HCT116 (cell line): ENCODE measurements around the gene WWOX. TPM values are rescaled to one million over a fixed set of nuclear protein-coding genes. Genes with fewer than 3 reads are reported as not detected.

ENCODE experiments used
- ATAC-seq: fragments of 200-7000 bp; cut with Tn5 transposase; 2 replicates; pipeline ENCODE4 v1.9.1; 2020; ENCODE audit warnings: mild to moderate bottlenecking, moderate library complexity
- BruUV-seq: library from RNA; stranded (reverse); fragments of 400-500 nt; replicated peaks from 2 replicates; lab custom pipeline; 2021; lab: Mats Ljungman, UMichigan
- CTCF ChIA-PET: fragments of 300-600 bp; sonication (Branson Sonifier 250); formaldehyde crosslinking; loops from one replicate; lab custom pipeline; 2021; ENCODE audit warnings: antibody characterized with exemption; lab: Charles Lee
- POLR2A ChIA-PET: fragments of 300-600, 350-600 bp; sonication (Branson Sonifier 250); formaldehyde crosslinking; loops from one replicate; lab custom pipeline; 2021; ENCODE audit warnings: antibody characterized with exemption; lab: Charles Lee
- RAD21 ChIA-PET, 2 experiments: fragments of 300-600 bp; sonication (Branson Sonifier 250); formaldehyde crosslinking; loops; one replicate each; lab custom pipeline; 2023; ENCODE audit warnings: low total read pairs in 2 of 2; ENCODE audit not compliant: uncharacterized antibody in 2 of 2, unreplicated experiment in 2 of 2, low non-redundant PET in 1 of 2; lab: Charles Lee
- DNase-seq: peaks from one replicate; pipeline ENCODE4 v3.0.0-alpha.2; 2010; ENCODE audit warnings: low read depth, low spot score
- H2AFZ ChIP-seq: fragments of 200-600 bp; shearing (Covaris generic), sonication (generic); 2 replicates; pipeline ENCODE4 v1.6.1; 2017; ENCODE audit warnings: low read depth, mixed run types, mixed read lengths, antibody characterized with exemption, low read length; ENCODE audit not compliant: poor library complexity, severe bottlenecking
- H3K27ac ChIP-seq: 2 replicates; pipeline ENCODE4 v1.5.1; 2012; ENCODE audit warnings: low read depth, low read length
- H3K27me3 ChIP-seq: fragments of 200-600 bp; sonication (generic); 2 replicates; pipeline ENCODE4 v1.6.1; 2016; ENCODE audit warnings: mixed run types, low read length, mixed read lengths; ENCODE audit not compliant: insufficient read depth
- H3K36me3 ChIP-seq, 2 experiments: fragments of 200-500 bp in 1 of 2; fragments of 200-600 bp in 1 of 2; sonication (Bioruptor generic) in 1 of 2; sonication (generic) in 1 of 2; 2 replicates each; pipeline versions ENCODE4 v1.5.1 to v1.6.1; 2014 to 2016; ENCODE audit warnings: low read length in 2 of 2, inconsistent platforms in 1 of 2, mixed read lengths in 1 of 2, mixed run types in 1 of 2; ENCODE audit not compliant: insufficient read depth in 2 of 2, control insufficient read depth in 1 of 2
- H3K4me1 ChIP-seq, 2 experiments: fragments of 200-600 bp in 1 of 2; sonication (generic) in 1 of 2; 2 replicates each; pipeline versions ENCODE4 v1.5.1 to v1.6.1; 2012 to 2017; ENCODE audit warnings: low read length in 2 of 2, inconsistent platforms in 1 of 2, mild to moderate bottlenecking in 1 of 2, mixed read lengths in 1 of 2, mixed run types in 1 of 2, moderate library complexity in 1 of 2; ENCODE audit not compliant: insufficient read depth in 2 of 2, control insufficient read depth in 1 of 2
- H3K4me2 ChIP-seq: fragments of 200-600 bp; sonication (generic); 2 replicates; pipeline ENCODE4 v1.6.1; 2017; ENCODE audit warnings: mixed run types, low read length, mixed read lengths
- H3K4me3 ChIP-seq, 2 experiments: fragments of 200-600 bp in 1 of 2; sonication (generic) in 1 of 2; replicated peaks in 1 of 2; 2 replicates each; pipeline ENCODE4 v1.5.1; 2011 to 2016; ENCODE audit warnings: low read length in 2 of 2, control low read depth in 1 of 2, low read depth in 1 of 2, mild to moderate bottlenecking in 1 of 2, mixed read lengths in 1 of 2, mixed run types in 1 of 2
- H3K79me2 ChIP-seq: fragments of 200-600 bp; sonication (generic); 2 replicates; pipeline ENCODE4 v1.6.1; 2017; ENCODE audit warnings: mild to moderate bottlenecking, mixed run types, low read length, moderate library complexity, mixed read lengths; ENCODE audit not compliant: insufficient read depth
- H3K9ac ChIP-seq: fragments of 200-600 bp; sonication (generic); 2 replicates; pipeline ENCODE4 v1.6.1; 2016; ENCODE audit warnings: low read length, mixed read lengths
- H3K9me2 ChIP-seq: fragments of 200-600 bp; sonication (generic), shearing (Covaris generic); 2 replicates; pipeline ENCODE4 v1.6.1; 2017; ENCODE audit warnings: mixed run types, mild to moderate bottlenecking, moderate library complexity; ENCODE audit not compliant: insufficient read depth
- H3K9me3 ChIP-seq, 2 experiments: fragments of 200-500 bp in 1 of 2; fragments of 200-600 bp in 1 of 2; sonication (Bioruptor generic) in 1 of 2; sonication (generic) in 1 of 2; 2 replicates each; pipeline ENCODE4 v1.6.1; 2014 to 2017; ENCODE audit warnings: low read length in 2 of 2, mixed read lengths in 2 of 2, inconsistent platforms in 1 of 2, low read depth in 1 of 2, mild to moderate bottlenecking in 1 of 2, mixed run types in 1 of 2, moderate library complexity in 1 of 2; ENCODE audit not compliant: control insufficient read depth in 1 of 2, insufficient read depth in 1 of 2
- H4K20me1 ChIP-seq: fragments of 200-600 bp; sonication (generic), shearing (Covaris generic); 2 replicates; pipeline ENCODE4 v1.6.1; 2017; ENCODE audit warnings: mixed run types, mild to moderate bottlenecking, moderate library complexity; ENCODE audit not compliant: insufficient read depth
- ATF3 ChIP-seq: IDR thresholded peaks from 2 replicates; pipeline ENCODE4 v1.6.1; 2012
- CTCF ChIP-seq, 3 experiments: fragments of 200-600 bp in 1 of 3; sonication (generic) in 1 of 3; IDR thresholded peaks in 2 of 3; conservative IDR thresholded peaks in 1 of 3; 2 replicates each; pipeline ENCODE4 v1.5.1; 2012 to 2017; ENCODE audit warnings: low read depth in 2 of 3, low read length in 2 of 3, antibody characterized with exemption in 1 of 3, borderline replicate concordance in 1 of 3, control low read depth in 1 of 3, mild to moderate bottlenecking in 1 of 3, mixed read lengths in 1 of 3, mixed run types in 1 of 3, moderate library complexity in 1 of 3; ENCODE audit not compliant: insufficient read depth in 1 of 3
- ELF1 ChIP-seq: IDR thresholded peaks from 2 replicates; pipeline ENCODE4 v1.6.1; 2012; ENCODE audit warnings: low read depth, borderline replicate concordance
- FOSL1 ChIP-seq: IDR thresholded peaks from 2 replicates; pipeline ENCODE4 v1.6.1; 2012; ENCODE audit warnings: low read depth
- SIN3A ChIP-seq: IDR thresholded peaks from 2 replicates; pipeline ENCODE4 v1.6.1; 2012; ENCODE audit warnings: low read depth
- SP1 ChIP-seq: IDR thresholded peaks from 2 replicates; pipeline ENCODE4 v1.6.1; 2012; ENCODE audit warnings: low read depth
- SRF ChIP-seq: IDR thresholded peaks from 2 replicates; pipeline ENCODE4 v1.6.1; 2012; ENCODE audit warnings: low read depth
- TCF7L2 ChIP-seq: IDR thresholded peaks from 2 replicates; pipeline ENCODE4 v1.7.0; 2011; ENCODE audit warnings: borderline replicate concordance, inconsistent platforms; ENCODE audit not compliant: insufficient read depth, insufficient read length; ENCODE audit errors: extremely low read depth
- ZBTB33 ChIP-seq: IDR thresholded peaks from 2 replicates; pipeline ENCODE4 v1.6.1; 2011; ENCODE audit warnings: mild to moderate bottlenecking, low read length, moderate library complexity; ENCODE audit not compliant: insufficient replicate concordance; ENCODE audit errors: extremely low read depth
- ZNF274 ChIP-seq: fragments of 200-500 bp; sonication (Bioruptor generic); IDR thresholded peaks from 2 replicates; pipeline ENCODE4 v1.6.1; 2014; ENCODE audit warnings: mild to moderate bottlenecking, low read depth, low read length, inconsistent platforms
- intact Hi-C: fragments of 100-400 bp; cut with micrococcal nuclease; formaldehyde crosslinking; loops from 2 replicates; pipeline ENCODE4 v1.10.0; 2022
- total RNA-seq: library from RNA; stranded (reverse); gene quantifications from one replicate; pipeline ENCODE4 v1.2.1, GENCODE V29; 2021; ENCODE audit not compliant: unreplicated experiment

The WWOX gene
- total RNA-seq, 1 experiment from 2014 or later: 13.7 TPM

GRCh38 chr16:78574571-78574970 is 475.1 kb downstream of the WWOX start:
- Histone ChIP-seq H3K9ac (no peak overlapping the region), H3K4me1 (no peaks in the 10 kb centered on the region), H3K4me3 (no peak overlapping the region), H3K27ac (no peak overlapping the region), H4K20me1 (no peaks in the 10 kb centered on the region), H3K79me2 (no peaks in the 10 kb centered on the region), H3K9me2 (no peaks in the 10 kb centered on the region), H3K4me2 (no peak overlapping the region), H3K27me3 (no peaks in the 10 kb centered on the region), H3K9me3 (no peaks in the 10 kb centered on the region), H2AFZ (no peak overlapping the region), H3K36me3 (no peaks in the 10 kb centered on the region)
- intact Hi-C loops: no loop called here
- TF ChIP-seq FOSL1 (no peak), SP1 (no peak), SRF (no peak), ZNF274 (no peak), ZBTB33 (no peak), ELF1 (no peak), TCF7L2 (no peak), CTCF (IDR thresholded peaks at IDR 0.05 in 2 of 3, conservative IDR thresholded peaks at IDR 0.05 in 1 of 3; ENCODE audit: borderline replicate concordance in 1 of 3, insufficient read depth in 1 of 3, low read depth in 2 of 3, low read length in 2 of 3) (no peak), SIN3A (no peak), ATF3 (no peak)
- ChIA-PET POLR2A (no interaction called here), RAD21 (no interaction called here), CTCF (no interaction called here)
- BruUV-seq: no TSS peak
- DNase-seq (no peak), ATAC-seq (no peak)
